A549 (cell line): Measurements from ENCODE around the gene RTL1. TPM values are rescaled to one million over a fixed set of nuclear protein-coding genes. Genes with fewer than 3 reads are reported as not detected.

ENCODE experiments used
- ATAC-seq, 2 experiments: fragments of 200-7000 bp in 1 of 2; fragments of >200 bp in 1 of 2; cut with Nextera tagmentation in 1 of 2; cut with Tn5 transposase in 1 of 2; 3 replicates each; pipeline versions ENCODE4 v1.8.0 to v1.9.1; 2018 to 2020; ENCODE audit warnings: mild to moderate bottlenecking in 1 of 2, moderate library complexity in 1 of 2
- CTCF ChIA-PET: fragments of 300-600 bp; sonication (Branson Sonifier 250); formaldehyde crosslinking; extraction: SDS; loops from one replicate; lab custom pipeline; 2021; ENCODE audit warnings: antibody characterized with exemption, inconsistent platforms; lab: Yijun Ruan, JAX
- POLR2A ChIA-PET: fragments of 350-600 bp; formaldehyde crosslinking; extraction: SDS; loops from one replicate; lab custom pipeline; 2021; ENCODE audit warnings: antibody characterized with exemption, inconsistent platforms; lab: Yijun Ruan, JAX
- DNase-seq, 2 experiments: peaks; one replicate each; pipeline versions ENCODE4 v3.0.0 to v3.0.0-alpha.2; 2011 to 2016; ENCODE audit warnings: low read depth in 1 of 2, low spot score in 1 of 2
- FAIRE-seq: peaks from 2 replicates; lab custom pipeline; 2011; peaks lifted over from hg19 to GRCh38; lab: Jason Lieb, UNC
- H3K27ac ChIP-seq, 2 experiments: fragments of >200 bp; sonication (Bioruptor Twin); formaldehyde crosslinking; 3 replicates each; pipeline ENCODE4 v1.5.1; 2016 to 2017
- H3K4me1 ChIP-seq: fragments of >200 bp; sonication (Bioruptor Twin); formaldehyde crosslinking; 3 replicates; pipeline ENCODE4 v1.6.1; 2016
- H3K4me2 ChIP-seq: fragments of >200 bp; sonication (Bioruptor Twin); formaldehyde crosslinking; 3 replicates; pipeline ENCODE4 v1.6.1; 2016
- H3K4me3 ChIP-seq: fragments of >200 bp; sonication (Bioruptor Twin); formaldehyde crosslinking; 3 replicates; pipeline ENCODE4 v1.5.1; 2016
- H3K9me3 ChIP-seq: fragments of >200 bp; sonication (Bioruptor Twin); formaldehyde crosslinking; 3 replicates; pipeline ENCODE4 v1.6.1; 2016
- CBX2 ChIP-seq: fragments of 200-600 bp; sonication (generic); IDR thresholded peaks from 2 replicates; pipeline ENCODE4 v1.6.1; 2016; ENCODE audit warnings: low read depth, mild to moderate bottlenecking, borderline replicate concordance
- CEBPB ChIP-seq, 2 experiments: fragments of >200 bp in 1 of 2; sonication (Bioruptor Twin) in 1 of 2; formaldehyde crosslinking in 1 of 2; IDR thresholded peaks; 2 replicates each; pipeline ENCODE4 v1.6.1; 2012 to 2016
- EHF ChIP-seq: fragments of 250-450 bp; sonication (Bioruptor Pico); IDR thresholded peaks from 2 replicates; pipeline ENCODE4 v1.5.0; 2020; ENCODE audit warnings: mild to moderate bottlenecking
- FOXS1 ChIP-seq: fragments of 250-450 bp; sonication (Bioruptor Pico); IDR thresholded peaks from 2 replicates; pipeline ENCODE4 v1.5.0; 2020; ENCODE audit warnings: mild to moderate bottlenecking, moderate library complexity
- HDAC2 ChIP-seq: fragments of 200-600 bp; sonication (generic); IDR thresholded peaks from 2 replicates; pipeline ENCODE4 v1.6.1; 2016
- HOXB5 ChIP-seq: fragments of 250-450 bp; sonication (Bioruptor Pico); IDR thresholded peaks from 2 replicates; pipeline ENCODE4 v1.5.0; 2020; ENCODE audit warnings: mild to moderate bottlenecking, moderate library complexity
- JUN ChIP-seq, 2 experiments: fragments of >200 bp; sonication (Bioruptor Twin); formaldehyde crosslinking; IDR thresholded peaks; 2 replicates in 1 of 2; 3 replicates in 1 of 2; pipeline ENCODE4 v1.6.1; 2016 to 2017
- JUNB ChIP-seq: fragments of >200 bp; sonication (Bioruptor Twin); formaldehyde crosslinking; IDR thresholded peaks from 2 replicates; pipeline ENCODE4 v1.6.1; 2016
- MAFK ChIP-seq: fragments of 450-650 bp; IDR thresholded peaks from 2 replicates; pipeline ENCODE4 v1.6.1; 2014; ENCODE audit not compliant: partially characterized antibody
- MAZ ChIP-seq: fragments of 150-350 bp; IDR thresholded peaks from 2 replicates; pipeline ENCODE4 v1.6.1; 2014; ENCODE audit warnings: antibody characterized with exemption, low read depth, low read length, borderline replicate concordance
- MYC ChIP-seq: IDR thresholded peaks from 2 replicates; pipeline ENCODE4 v1.6.1; 2012; ENCODE audit warnings: mild to moderate bottlenecking, inconsistent platforms, low read length, improper control_type of control experiment, borderline replicate concordance
- POLR2A ChIP-seq: IDR thresholded peaks from 2 replicates; pipeline ENCODE4 v1.6.1; 2012; ENCODE audit warnings: mild to moderate bottlenecking, low read length
- RCOR1 ChIP-seq: fragments of 150-350 bp; IDR thresholded peaks from 2 replicates; pipeline ENCODE4 v1.6.1; 2014; ENCODE audit warnings: antibody characterized with exemption, low read length, low read depth
- SMC3 ChIP-seq: fragments of >200 bp; sonication (Bioruptor Twin); formaldehyde crosslinking; IDR thresholded peaks from 3 replicates; pipeline ENCODE4 v1.6.1; 2018; ENCODE audit warnings: inconsistent platforms
- TFCP2L1 ChIP-seq: fragments of 250-450 bp; sonication (Bioruptor Pico); IDR thresholded peaks from 2 replicates; pipeline ENCODE4 v1.5.0; 2021; ENCODE audit warnings: mild to moderate bottlenecking
- TP53 ChIP-seq: fragments of 250-450 bp; sonication (Bioruptor Pico); IDR thresholded peaks from 2 replicates; pipeline ENCODE4 v1.5.0; 2021; ENCODE audit warnings: mild to moderate bottlenecking, moderate library complexity
- ZSCAN20 ChIP-seq: fragments of 250-450 bp; sonication (Bioruptor Pico); IDR thresholded peaks from 2 replicates; pipeline ENCODE4 v1.8.0; 2022; ENCODE audit warnings: mild to moderate bottlenecking, moderate library complexity
- WGBS: methylation state at CpG from one replicate; pipeline ENCODE4 v1.1.6; 2017; ENCODE audit errors: missing lambda C conversion rate; 5-methylcytosine and 5-hydroxymethylcytosine counted together
- polyA plus RNA-seq, 4 experiments: library from polyadenylated mRNA; depleted of rRNA in 3 of 4; stranded (reverse); fragments of >200 nt; fragmentation: RNase III in 1 of 4; extraction: RNeasy Plus Mini Kit Qiagen cat#74134 plus additional on column Dnase treatment in 1 of 4; gene quantifications; 2 replicates in 3 of 4; 3 replicates in 1 of 4; pipeline ENCODE4 v1.2.3, GENCODE V29; 2011 to 2017
- TF ChIP-seq, protein P1 (sequence below): fragments of 250-450 bp; sonication (Bioruptor Pico); IDR thresholded peaks from 2 replicates; pipeline ENCODE4 v1.5.0; 2021; ENCODE audit warnings: mild to moderate bottlenecking, moderate library complexity, borderline replicate concordance
- TF ChIP-seq, protein P2 (sequence below): fragments of >200 bp; sonication (Bioruptor Twin); formaldehyde crosslinking; IDR thresholded peaks from 3 replicates; pipeline ENCODE4 v1.5.1; 2016
- TF ChIP-seq, protein P3 (sequence below): IDR thresholded peaks from 2 replicates; pipeline ENCODE4 v1.6.1; 2012
- TF ChIP-seq, protein P4 (sequence below): fragments of >200 bp; sonication (Bioruptor Twin); formaldehyde crosslinking; IDR thresholded peaks from 3 replicates; pipeline ENCODE4 v1.6.1; 2016

The RTL1 gene
- polyA plus RNA-seq, 2 of the 4 experiments (the other 2 are of a cell fraction), result 0.01 TPM; not detected in 1

DNA sequence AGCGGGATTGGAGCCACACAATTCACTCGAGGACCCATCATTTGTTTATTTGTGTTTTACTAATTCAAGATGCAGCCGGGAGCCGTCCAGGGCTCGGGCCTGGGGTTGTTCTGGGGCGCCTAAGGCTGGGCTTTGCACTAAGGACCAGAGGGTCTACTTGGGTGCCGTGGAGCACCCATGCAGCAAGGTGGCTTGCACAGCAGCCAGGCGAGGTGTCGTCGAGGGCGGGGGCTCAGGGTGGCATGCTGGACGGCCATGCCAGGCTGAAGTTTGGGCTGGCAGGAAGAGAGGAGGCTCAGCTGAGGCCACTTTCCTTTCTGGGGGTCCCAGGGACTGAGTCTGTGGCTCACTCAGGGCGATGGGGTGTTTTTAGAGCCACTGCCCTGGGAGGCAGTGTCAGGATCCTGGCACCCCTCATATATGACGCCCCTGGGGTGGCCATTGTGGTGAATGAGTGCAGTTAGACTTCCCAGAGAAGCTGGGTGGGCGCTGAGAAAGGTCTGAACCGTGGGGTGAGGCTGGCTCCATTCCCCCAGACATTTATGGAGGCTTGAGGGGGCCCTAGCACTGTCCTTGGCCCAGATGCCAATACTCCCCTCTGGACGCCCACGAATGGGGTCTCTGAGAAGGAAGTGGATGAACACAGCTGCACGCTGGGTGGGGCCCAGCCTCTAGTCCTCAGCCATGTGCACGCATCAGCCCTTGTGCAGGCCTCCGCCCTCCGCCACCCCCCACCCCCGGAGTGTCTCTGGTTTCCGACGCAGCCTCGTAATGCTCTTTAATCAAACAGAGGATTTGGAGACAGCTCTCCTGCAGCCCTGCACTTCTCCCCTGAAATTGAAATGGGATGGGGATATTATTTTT lies 66.3 kb downstream of the RTL1 start:
- Histone ChIP-seq H3K27ac (no peak overlapping the region), H3K4me2 (no peak overlapping the region), H3K9me3 (no peaks in the 10 kb centered on the region), H3K4me3 (no peak overlapping the region), H3K4me1 (peaks cover under 1% of the 10 kb centered on the region; the same call in 1 of the 3 replicates)
- TF ChIP-seq JUNB (no peak), ZSCAN20 (no peak), HDAC2 (no peak), HOXB5 (CRISPR knock-in tag) (no peak), POLR2A (no peak), MAZ (no peak), RCOR1 (no peak), MYC (no peak), JUN (IDR thresholded peaks at IDR 0.05) (no peak), TP53 (no peak), EHF (CRISPR knock-in tag) (no peak), MAFK (no peak), CBX2 (no peak), FOXS1 (CRISPR knock-in tag) (no peak)
- TF ChIP-seq, protein P1, sequence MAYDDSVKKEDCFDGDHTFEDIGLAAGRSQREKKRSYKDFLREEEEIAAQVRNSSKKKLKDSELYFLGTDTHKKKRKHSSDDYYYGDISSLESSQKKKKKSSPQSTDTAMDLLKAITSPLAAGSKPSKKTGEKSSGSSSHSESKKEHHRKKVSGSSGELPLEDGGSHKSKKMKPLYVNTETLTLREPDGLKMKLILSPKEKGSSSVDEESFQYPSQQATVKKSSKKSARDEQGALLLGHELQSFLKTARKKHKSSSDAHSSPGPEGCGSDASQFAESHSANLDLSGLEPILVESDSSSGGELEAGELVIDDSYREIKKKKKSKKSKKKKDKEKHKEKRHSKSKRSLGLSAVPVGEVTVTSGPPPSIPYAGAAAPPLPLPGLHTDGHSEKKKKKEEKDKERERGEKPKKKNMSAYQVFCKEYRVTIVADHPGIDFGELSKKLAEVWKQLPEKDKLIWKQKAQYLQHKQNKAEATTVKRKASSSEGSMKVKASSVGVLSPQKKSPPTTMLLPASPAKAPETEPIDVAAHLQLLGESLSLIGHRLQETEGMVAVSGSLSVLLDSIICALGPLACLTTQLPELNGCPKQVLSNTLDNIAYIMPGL (CRISPR knock-in tag), result no peak
- no peak for ATAC-seq
- ChIA-PET CTCF (interaction anchor here (0.7 kb wide), 1 partner anchor 27 kb away, joined by 3 read pairs; no protein-coding TSS in a partner anchor), POLR2A (no interaction called here)
- FAIRE-seq, result no peak
- no peak for DNase-seq
- WGBS, result 77% methylated on average over 22 of the region's 26 CpGs

DNA sequence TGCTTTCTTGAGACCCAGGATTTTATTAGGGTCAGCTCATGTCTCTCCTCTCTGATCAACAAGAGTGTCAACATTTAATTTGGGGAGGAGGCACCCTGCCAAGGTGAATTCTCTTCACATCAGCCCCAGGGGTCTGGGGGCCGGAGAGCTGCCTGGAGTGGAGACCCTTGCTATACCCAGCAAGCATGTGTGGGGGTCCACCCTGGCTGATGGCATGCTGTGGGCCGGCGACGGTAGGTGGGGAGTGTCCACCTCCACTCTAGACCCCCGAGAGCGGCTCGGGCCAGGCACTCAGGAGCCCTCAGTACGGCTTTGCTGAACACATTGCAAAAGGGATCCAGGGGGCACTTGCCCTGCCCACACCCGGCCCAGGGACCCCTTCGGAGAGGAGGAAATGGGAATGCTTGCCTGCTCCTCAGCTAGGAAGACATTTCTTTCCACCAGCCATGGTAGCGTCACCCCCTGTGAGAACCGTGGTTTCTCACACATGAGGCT lies 67.2 kb downstream of the RTL1 start:
- CTCF ChIA-PET, result interaction anchor here (1.0 kb wide), 1 partner anchor 126 kb away, joined by 3 read pairs; no protein-coding TSS in a partner anchor
- ATAC-seq, result no peak
- no peak overlapping the region for H3K4me3 ChIP-seq
- no peaks in the 10 kb centered on the region for H3K9me3 ChIP-seq
- H3K4me1 ChIP-seq, result no peaks in the 10 kb centered on the region
- TF ChIP-seq, protein P2, sequence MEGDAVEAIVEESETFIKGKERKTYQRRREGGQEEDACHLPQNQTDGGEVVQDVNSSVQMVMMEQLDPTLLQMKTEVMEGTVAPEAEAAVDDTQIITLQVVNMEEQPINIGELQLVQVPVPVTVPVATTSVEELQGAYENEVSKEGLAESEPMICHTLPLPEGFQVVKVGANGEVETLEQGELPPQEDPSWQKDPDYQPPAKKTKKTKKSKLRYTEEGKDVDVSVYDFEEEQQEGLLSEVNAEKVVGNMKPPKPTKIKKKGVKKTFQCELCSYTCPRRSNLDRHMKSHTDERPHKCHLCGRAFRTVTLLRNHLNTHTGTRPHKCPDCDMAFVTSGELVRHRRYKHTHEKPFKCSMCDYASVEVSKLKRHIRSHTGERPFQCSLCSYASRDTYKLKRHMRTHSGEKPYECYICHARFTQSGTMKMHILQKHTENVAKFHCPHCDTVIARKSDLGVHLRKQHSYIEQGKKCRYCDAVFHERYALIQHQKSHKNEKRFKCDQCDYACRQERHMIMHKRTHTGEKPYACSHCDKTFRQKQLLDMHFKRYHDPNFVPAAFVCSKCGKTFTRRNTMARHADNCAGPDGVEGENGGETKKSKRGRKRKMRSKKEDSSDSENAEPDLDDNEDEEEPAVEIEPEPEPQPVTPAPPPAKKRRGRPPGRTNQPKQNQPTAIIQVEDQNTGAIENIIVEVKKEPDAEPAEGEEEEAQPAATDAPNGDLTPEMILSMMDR, result no peak
- TF ChIP-seq, protein P3, sequence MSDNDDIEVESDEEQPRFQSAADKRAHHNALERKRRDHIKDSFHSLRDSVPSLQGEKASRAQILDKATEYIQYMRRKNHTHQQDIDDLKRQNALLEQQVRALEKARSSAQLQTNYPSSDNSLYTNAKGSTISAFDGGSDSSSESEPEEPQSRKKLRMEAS, result no peak
- no peak for TF ChIP-seq SMC3
- no peak for TF ChIP-seq RCOR1
- TF ChIP-seq, protein P4, sequence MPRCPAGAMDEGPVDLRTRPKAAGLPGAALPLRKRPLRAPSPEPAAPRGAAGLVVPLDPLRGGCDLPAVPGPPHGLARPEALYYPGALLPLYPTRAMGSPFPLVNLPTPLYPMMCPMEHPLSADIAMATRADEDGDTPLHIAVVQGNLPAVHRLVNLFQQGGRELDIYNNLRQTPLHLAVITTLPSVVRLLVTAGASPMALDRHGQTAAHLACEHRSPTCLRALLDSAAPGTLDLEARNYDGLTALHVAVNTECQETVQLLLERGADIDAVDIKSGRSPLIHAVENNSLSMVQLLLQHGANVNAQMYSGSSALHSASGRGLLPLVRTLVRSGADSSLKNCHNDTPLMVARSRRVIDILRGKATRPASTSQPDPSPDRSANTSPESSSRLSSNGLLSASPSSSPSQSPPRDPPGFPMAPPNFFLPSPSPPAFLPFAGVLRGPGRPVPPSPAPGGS, result no peak
- no peak for TF ChIP-seq CEBPB (IDR thresholded peaks at IDR 0.05)
- no peak for TF ChIP-seq TFCP2L1 (CRISPR knock-in tag)
- TF ChIP-seq, all 56 proteins: peak for 0
- POLR2A ChIA-PET, result no interaction called here
- no peak for DNase-seq
- WGBS, result 71% methylated on average over 4 of the region's 12 CpGs
- H3K4me2 ChIP-seq, result no peak overlapping the region
- no peak overlapping the region for H3K27ac ChIP-seq
- FAIRE-seq, result no peak
